NCI-H526 (cell line): Measurements from ENCODE around the gene PTPRM.
"Not testable (repeated sequence)": the region's sequence is repeated elsewhere in the genome, so short reads cannot be mapped to it uniquely, and the experiment has no call there.

ENCODE experiments used
- DNase-seq, 2 experiments: peaks; one replicate each; lab custom pipeline; 2025; lab: John Stamatoyannopoulos, UW

The PTPRM gene

GRCh38 chr18:7727361-7728076 lies 160.4 kb downstream of the PTPRM start:
- no peak for DNase-seq

GRCh38 chr18:7728297-7728696 lies 161.2 kb downstream of the PTPRM start:
- DNase-seq = no peak

GRCh38 chr18:7729868-7730267 lies 162.8 kb downstream of the PTPRM start:
- no peak for DNase-seq

- no peak for DNase-seq
These were observed 163.6 kb downstream of the PTPRM start for GRCh38 chr18:7730682-7731081.

- no peak for DNase-seq
These were observed 166.5 kb downstream of the PTPRM start for GRCh38 chr18:7733642-7734041.

GRCh38 chr18:7735196-7735595 lies 168.1 kb downstream of the PTPRM start:
- DNase-seq = no peak

GRCh38 chr18:7735626-7736175 lies 168.6 kb downstream of the PTPRM start:
- no peak for DNase-seq

GRCh38 chr18:7736526-7736925 lies 169.4 kb downstream of the PTPRM start:
- not testable (repeated sequence) for DNase-seq

- no peak for DNase-seq
These were observed 170.4 kb downstream of the PTPRM start for GRCh38 chr18:7737550-7737949.

GRCh38 chr18:7740821-7741220 lies 173.7 kb downstream of the PTPRM start:
- DNase-seq = no peak

- no peak for DNase-seq
These were observed 174.5 kb downstream of the PTPRM start for GRCh38 chr18:7741640-7742039.

- no peak for DNase-seq
These were observed 175.1 kb downstream of the PTPRM start for GRCh38 chr18:7742224-7742623.

- DNase-seq = no peak
These were observed 176.1 kb downstream of the PTPRM start for GRCh38 chr18:7743256-7743655.

- DNase-seq = no peak
These were observed 179.0 kb downstream of the PTPRM start for GRCh38 chr18:7746106-7746505.

- DNase-seq = no peak
These were observed 181.3 kb downstream of the PTPRM start for GRCh38 chr18:7748251-7749007.

- no peak for DNase-seq
These were observed 181.9 kb downstream of the PTPRM start for GRCh38 chr18:7749008-7749405.

- DNase-seq = no peak
These were observed 182.4 kb downstream of the PTPRM start for GRCh38 chr18:7749510-7749981.

- no peak for DNase-seq
These were observed 183.1 kb downstream of the PTPRM start for GRCh38 chr18:7750095-7750663.

GRCh38 chr18:7750966-7751365 lies 183.8 kb downstream of the PTPRM start:
- DNase-seq = no peak

GRCh38 chr18:7754258-7754657 lies 187.1 kb downstream of the PTPRM start:
- no peak for DNase-seq

GRCh38 chr18:7754725-7755181 lies 187.6 kb downstream of the PTPRM start:
- DNase-seq = no peak

GRCh38 chr18:7755753-7756475 lies 188.8 kb downstream of the PTPRM start:
- DNase-seq = no peak
